HG02759 (cell line): Measurements from ENCODE around the gene NASP.

Source experiments
- ATAC-seq: cut with Tn5 transposase; IDR thresholded peaks from one replicate; pipeline ENCODE4 v1.9.1; 2021; ENCODE audit warnings: mild to moderate bottlenecking, moderate library complexity; ENCODE audit not compliant: unreplicated experiment

The NASP gene

DNA sequence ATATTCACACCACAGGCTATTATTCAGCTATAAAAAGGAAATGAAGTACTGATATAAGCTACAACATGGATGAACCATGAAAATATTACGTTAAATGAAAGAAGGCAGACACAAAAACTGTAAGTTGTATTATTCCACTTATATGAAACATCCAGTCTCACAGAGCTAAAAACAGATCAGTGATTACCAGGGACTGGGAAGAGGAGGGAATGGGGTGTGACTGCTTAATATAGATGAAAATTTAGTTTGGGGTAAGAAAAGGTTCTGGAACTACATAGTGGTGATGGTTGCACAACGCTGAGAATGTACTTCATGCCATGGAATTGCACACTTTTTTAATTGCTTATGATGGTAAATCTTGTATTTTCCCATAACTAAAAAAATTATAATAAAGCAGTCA lies 83.0 kb downstream of the NASP start:
- ATAC-seq: no peak

DNA sequence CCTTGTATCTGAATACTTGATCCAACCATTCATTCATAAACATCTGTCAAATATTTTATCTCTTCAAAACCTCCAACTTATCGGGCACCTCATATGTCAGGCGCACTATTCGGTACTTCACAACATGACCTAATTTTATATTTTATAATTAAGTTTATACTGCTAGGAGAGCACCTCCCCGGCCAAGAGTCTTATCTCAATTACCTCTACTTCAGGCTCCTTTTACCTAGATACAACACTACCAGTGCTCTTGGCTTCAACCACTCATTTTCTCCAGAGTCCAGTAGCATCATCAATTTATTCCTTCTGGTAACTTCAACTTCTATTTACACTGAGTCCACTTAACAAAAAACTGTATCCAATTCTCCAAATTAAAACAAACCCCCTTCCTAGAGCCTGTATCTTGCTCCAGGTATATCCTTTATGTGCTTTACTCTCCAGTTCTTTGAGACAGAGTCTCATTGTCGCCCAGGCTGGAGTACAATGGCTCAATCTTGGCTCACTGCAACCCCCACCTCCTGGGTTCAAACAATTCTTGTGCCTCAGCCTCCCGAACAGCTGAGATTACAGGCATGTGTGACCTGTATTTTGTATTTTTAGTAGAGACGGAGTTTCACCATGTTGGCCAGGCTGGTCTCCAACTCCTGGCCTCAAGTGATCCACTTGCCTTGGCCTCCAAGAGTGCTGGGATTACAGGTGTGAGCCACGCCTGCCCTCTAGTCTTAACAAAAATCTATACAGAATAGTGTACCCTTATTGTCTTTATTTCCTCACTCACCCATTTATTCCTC lies 83.7 kb downstream of the NASP start:
- ATAC-seq: no peak
